HTR-8/SVneo (cell line): ENCODE data around the gene NUDT22.
A peak's percentile ranks its signal among the peaks of the same experiment; 100 is the strongest.

Experiments
- DNase-seq: peaks from one replicate; pipeline ENCODE4 v3.0.0; 2011; ENCODE audit warnings: low spot score, mixed read lengths; ENCODE audit not compliant: insufficient read length
- FAIRE-seq: peaks from 2 replicates; lab custom pipeline; 2011; peaks lifted over from hg19 to GRCh38; lab: Jason Lieb, UNC

NUDT22 gene

GRCh38 chr11:64225608-64226506 is at the start of gene NUDT22, which contains the start of gene TRPT1:
Gene NUDT22 (plus strand): TSS chr11:64226274. CDS start chr11:64226653, 379 bp downstream.
Gene TRPT1 (minus strand): TSS chr11:64226186. CDS start chr11:64225860, 326 bp downstream.
- DNase-seq (peak; percentile 81), FAIRE-seq (no peak)

GRCh38 chr11:64176751-64177150 is 49.3 kb upstream of the NUDT22 start:
- FAIRE-seq (no peak), DNase-seq (no peak)

GRCh38 chr11:64178203-64178602 is 47.9 kb upstream of the NUDT22 start:
- FAIRE-seq (no peak), DNase-seq (no peak)

GRCh38 chr11:64178951-64179639 is 47.0 kb upstream of the NUDT22 start:
- DNase-seq (no peak), FAIRE-seq (no peak)

GRCh38 chr11:64180891-64181290 is 45.2 kb upstream of the NUDT22 start:
- DNase-seq = no peak
- no peak for FAIRE-seq

GRCh38 chr11:64181506-64182411 is 44.3 kb upstream of the NUDT22 start:
- DNase-seq (peak; percentile 89), FAIRE-seq (peak; percentile 83)

GRCh38 chr11:64183890-64184289 is 42.2 kb upstream of the NUDT22 start:
- FAIRE-seq (no peak), DNase-seq (no peak)

- DNase-seq (peak; percentile 45), FAIRE-seq (no peak)
Measured at GRCh38 chr11:64185175-64185692, 40.8 kb upstream of the NUDT22 start.

- FAIRE-seq (no peak), DNase-seq (peak; percentile 99)
Measured at GRCh38 chr11:64185693-64186491, 40.2 kb upstream of the NUDT22 start, which contains the start of gene STIP1. Gene STIP1 (plus strand): TSS chr11:64186171. CDS start chr11:64186262, 91 bp downstream.

GRCh38 chr11:64186492-64187165 is 39.4 kb upstream of the NUDT22 start:
- FAIRE-seq (no peak), DNase-seq (no peak)

GRCh38 chr11:64192434-64192833 is 33.6 kb upstream of the NUDT22 start:
- FAIRE-seq (no peak), DNase-seq (no peak)

GRCh38 chr11:64196626-64197025 is 29.4 kb upstream of the NUDT22 start:
- FAIRE-seq (no peak), DNase-seq (no peak)

- no peak for DNase-seq
- no peak for FAIRE-seq
Measured at GRCh38 chr11:64198511-64198910, 27.6 kb upstream of the NUDT22 start.

- FAIRE-seq (no peak), DNase-seq (no peak)
Measured at GRCh38 chr11:64201543-64201942, 24.5 kb upstream of the NUDT22 start.

- no peak for FAIRE-seq
- no peak for DNase-seq
Measured at GRCh38 chr11:64202992-64203391, 23.1 kb upstream of the NUDT22 start.

- FAIRE-seq = no peak
- no peak for DNase-seq
Measured at GRCh38 chr11:64203421-64204079, 22.5 kb upstream of the NUDT22 start.

GRCh38 chr11:64204080-64204440 is 22.0 kb upstream of the NUDT22 start:
- no peak for FAIRE-seq
- no peak for DNase-seq

- no peak for FAIRE-seq
- DNase-seq = peak; percentile 91
Measured at GRCh38 chr11:64204464-64204989, 21.5 kb upstream of the NUDT22 start.
